ENCODE results near the gene SLCO2B1.

Gene SLCO2B1

DNA sequence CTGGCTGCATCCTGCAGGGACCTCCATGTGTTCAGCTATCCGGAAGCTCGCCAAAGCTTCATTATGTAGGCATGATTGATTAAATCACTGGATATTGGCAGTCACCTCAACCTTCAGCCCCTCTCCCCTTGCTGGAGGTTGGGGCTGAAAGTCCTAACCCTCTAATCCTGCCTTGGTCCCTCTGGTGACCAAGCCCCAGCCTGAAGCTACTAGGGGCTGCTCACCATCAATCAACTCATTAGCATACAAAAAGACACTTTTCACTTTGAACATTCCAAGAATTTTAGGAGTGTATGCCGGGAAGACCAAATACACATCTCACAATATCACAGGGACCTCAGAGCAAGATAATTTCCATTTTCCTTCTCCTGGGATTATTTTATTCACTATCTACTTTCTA is 50.9 kb downstream of the SLCO2B1 start:
- no peak overlapping the region for H3K4me3 ChIP-seq (replicated peaks in 1 of 2; ENCODE audit: low read depth in 2 of 2, low read length in 2 of 2)
- no peak for DNase-seq (ENCODE audit: low read depth in 2 of 2)
- TF ChIP-seq CTCF (IDR thresholded peaks at IDR 0.05; ENCODE audit: low read depth, low read length) = no peak

- no peak for TF ChIP-seq CTCF (IDR thresholded peaks at IDR 0.05; ENCODE audit: low read depth, low read length)
- no peak for DNase-seq (ENCODE audit: low read depth in 2 of 2)
- no peak overlapping the region for H3K4me3 ChIP-seq (replicated peaks in 1 of 2; ENCODE audit: low read depth in 2 of 2, low read length in 2 of 2)
These were observed 51.3 kb downstream of the SLCO2B1 start for GRCh38 chr11:75202195-75202594.

- TF ChIP-seq CTCF (IDR thresholded peaks at IDR 0.05; ENCODE audit: low read depth, low read length) = no peak
- no peak overlapping the region for H3K4me3 ChIP-seq (replicated peaks in 1 of 2; ENCODE audit: low read depth in 2 of 2, low read length in 2 of 2)
- DNase-seq (ENCODE audit: low read depth in 2 of 2) = no peak
These were observed 52.2 kb downstream of the SLCO2B1 start for GRCh38 chr11:75203138-75203537.

DNA sequence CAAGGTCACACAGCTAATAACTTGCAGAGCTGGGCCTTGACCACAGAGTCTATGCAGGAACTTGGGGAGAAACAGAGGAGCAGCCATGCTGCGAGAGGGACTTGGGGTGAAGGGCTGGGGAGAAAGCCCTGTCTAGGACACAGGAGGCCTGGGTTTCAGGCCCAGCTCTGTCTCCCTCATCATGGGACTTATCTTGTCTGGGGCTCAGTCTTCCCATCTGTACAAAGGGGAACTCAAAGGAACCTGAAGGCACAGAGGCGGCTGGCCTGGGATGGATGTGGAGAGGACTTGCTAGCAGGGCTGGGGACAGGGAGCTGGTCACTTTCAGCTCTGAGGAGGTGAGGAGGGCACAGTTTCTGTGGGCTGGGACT is 52.7 kb downstream of the SLCO2B1 start:
- TF ChIP-seq CTCF (IDR thresholded peaks at IDR 0.05; ENCODE audit: low read depth, low read length) = no peak
- no peak for DNase-seq (ENCODE audit: low read depth in 2 of 2)
- H3K4me3 ChIP-seq (replicated peaks in 1 of 2; ENCODE audit: low read depth in 2 of 2, low read length in 2 of 2) = no peak overlapping the region

- DNase-seq (ENCODE audit: low read depth in 2 of 2) = no peak
These were observed 53.2 kb downstream of the SLCO2B1 start for GRCh38 chr11:75204012-75204674.

GRCh38 chr11:75204685-75205563 is 54.0 kb downstream of the SLCO2B1 start:
- peak; percentile 85 to 87 for DNase-seq (ENCODE audit: low read depth in 2 of 2)
- no peak overlapping the region for H3K4me3 ChIP-seq (replicated peaks in 1 of 2; ENCODE audit: low read depth in 2 of 2, low read length in 2 of 2)
- peak; percentile 94 for TF ChIP-seq CTCF (IDR thresholded peaks at IDR 0.05; ENCODE audit: low read depth, low read length)

More at GRCh38 chr11:75204012-75204674, 53.2 kb downstream of the SLCO2B1 start:
- no peak overlapping the region for H3K4me3 ChIP-seq (replicated peaks in 1 of 2; ENCODE audit: low read depth in 2 of 2, low read length in 2 of 2)
- no peak for TF ChIP-seq CTCF (IDR thresholded peaks at IDR 0.05; ENCODE audit: low read depth, low read length)

Data from cardiac fibroblast (primary cell).